Mucosa of rectum (tissue), 2 donors: ENCODE measurements around the gene PRPF4.
"Not testable (repeated sequence)": the region's sequence is repeated elsewhere in the genome, so short reads cannot be mapped to it uniquely, and the experiment has no call there.

Experiments used
- H3K27ac ChIP-seq, 2 donors: one replicate each; pipeline ENCODE4 v1.7.0; 2013; ENCODE audit warnings: inconsistent platforms in 2 of 2, low read depth in 2 of 2, low read length in 2 of 2
- H3K27me3 ChIP-seq, 2 donors: one replicate each; pipeline ENCODE4 v1.7.0; 2013; ENCODE audit warnings: low read length in 2 of 2; ENCODE audit not compliant: control insufficient read depth in 2 of 2, insufficient read depth in 2 of 2
- H3K36me3 ChIP-seq, 2 donors: one replicate each; pipeline ENCODE4 v1.7.0; 2013; ENCODE audit warnings: low read length in 2 of 2; ENCODE audit not compliant: control insufficient read depth in 2 of 2, insufficient read depth in 2 of 2
- H3K4me1 ChIP-seq, 2 donors: one replicate each; pipeline ENCODE4 v1.7.0; 2013; ENCODE audit warnings: low read length in 2 of 2, mild to moderate bottlenecking in 1 of 2; ENCODE audit not compliant: control insufficient read depth in 2 of 2, insufficient read depth in 2 of 2
- H3K4me3 ChIP-seq, 2 donors: one replicate each; pipeline ENCODE4 v1.7.0; 2013; ENCODE audit warnings: low read length in 2 of 2
- H3K9ac ChIP-seq, 2 donors: one replicate each; pipeline ENCODE4 v1.7.0; 2013; ENCODE audit warnings: low read length in 2 of 2, low read depth in 1 of 2, mild to moderate bottlenecking in 1 of 2
- H3K9me3 ChIP-seq, 2 donors: one replicate each; pipeline ENCODE4 v1.7.0; 2013; ENCODE audit warnings: low read length in 2 of 2; ENCODE audit not compliant: control insufficient read depth in 2 of 2
- donor health status: healthy.
- donor health status: Normal muscosa, but diverticular disease.

The PRPF4 gene

GRCh38 chr9:113245894-113246293, 29.6 kb upstream of the PRPF4 start:
- Histone ChIP-seq H3K4me3 (no peak overlapping the region), H3K9ac (no peak overlapping the region), H3K36me3 (no peaks in the 10 kb centered on the region), H3K27ac (no peak overlapping the region), H3K27me3 (no peaks in the 10 kb centered on the region), H3K9me3 (no peaks in the 10 kb centered on the region), H3K4me1 (no peaks in the 10 kb centered on the region)

DNA sequence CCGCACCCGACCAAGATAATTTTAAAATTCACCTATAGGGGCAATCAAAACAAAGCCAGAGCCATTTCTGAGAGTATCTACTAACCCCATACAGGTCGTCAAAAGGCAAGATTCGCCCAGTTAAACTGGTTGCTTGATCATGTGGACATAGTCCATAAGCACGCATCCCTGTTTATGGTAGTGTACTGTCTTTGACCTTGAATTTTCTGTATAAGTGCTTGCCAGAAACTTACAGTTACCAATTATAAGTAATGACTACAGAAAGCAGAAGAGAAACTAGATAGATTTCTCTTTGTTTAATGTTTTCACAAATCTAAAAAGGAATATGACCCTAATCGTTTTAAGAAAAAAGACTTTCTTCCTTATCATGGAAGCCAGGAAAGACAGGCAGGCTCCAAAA, 28.5 kb upstream of the PRPF4 start:
- H3K4me3 ChIP-seq: no peak overlapping the region
- no peak overlapping the region for H3K27ac ChIP-seq
- H3K9ac ChIP-seq: no peak overlapping the region
- H3K4me1 ChIP-seq: no peaks in the 10 kb centered on the region
- H3K27me3 ChIP-seq: no peaks in the 10 kb centered on the region
- no peaks in the 10 kb centered on the region for H3K9me3 ChIP-seq
- no peaks in the 10 kb centered on the region for H3K36me3 ChIP-seq

- no peak overlapping the region for H3K27ac ChIP-seq
- H3K9me3 ChIP-seq: no peaks in the 10 kb centered on the region
- no peaks in the 10 kb centered on the region for H3K4me1 ChIP-seq
- H3K27me3 ChIP-seq: no peaks in the 10 kb centered on the region
- H3K36me3 ChIP-seq: no peaks in the 10 kb centered on the region
- no peak overlapping the region for H3K9ac ChIP-seq
- H3K4me3 ChIP-seq: no peak overlapping the region
Observed at GRCh38 chr9:113247640-113248039, 27.8 kb upstream of the PRPF4 start.

- not testable (repeated sequence) for H3K27me3 ChIP-seq, H3K4me1 ChIP-seq, H3K9me3 ChIP-seq, H3K4me3 ChIP-seq, H3K36me3 ChIP-seq, H3K9ac ChIP-seq, H3K27ac ChIP-seq
Observed at GRCh38 chr9:113249661-113250060, 25.8 kb upstream of the PRPF4 start.

- H3K27ac ChIP-seq: no peak overlapping the region
- H3K9ac ChIP-seq: no peak overlapping the region
- no peaks in the 10 kb centered on the region for H3K36me3 ChIP-seq
- H3K27me3 ChIP-seq: no peaks in the 10 kb centered on the region
- H3K4me1 ChIP-seq: no peaks in the 10 kb centered on the region
- no peak overlapping the region for H3K4me3 ChIP-seq
- no peaks in the 10 kb centered on the region for H3K9me3 ChIP-seq
Observed at GRCh38 chr9:113250807-113251206, 24.7 kb upstream of the PRPF4 start.

DNA sequence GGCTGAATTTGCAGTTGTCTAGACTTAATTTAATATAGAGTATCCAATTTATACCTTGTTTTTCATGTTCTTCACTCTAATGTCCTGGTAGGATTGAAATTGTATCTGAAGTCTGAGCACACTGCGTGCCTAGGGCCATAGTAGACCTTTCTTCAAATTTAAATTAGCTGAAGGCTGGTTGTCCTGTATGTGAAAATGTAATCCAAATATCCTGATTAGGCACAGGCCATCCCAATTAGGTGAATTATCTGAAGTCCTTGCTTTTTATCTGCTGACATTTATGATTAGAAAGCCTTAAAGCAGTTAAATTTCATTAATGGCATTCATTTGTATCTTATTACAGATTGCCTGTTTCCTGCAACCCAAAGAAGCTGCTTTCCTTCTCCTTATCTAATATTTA, 20.5 kb upstream of the PRPF4 start:
- no peaks in the 10 kb centered on the region for H3K27me3 ChIP-seq
- H3K4me3 ChIP-seq: no peak overlapping the region
- H3K9ac ChIP-seq: no peak overlapping the region
- peaks cover 0 to 2% of the 10 kb centered on the region in 2 donors for H3K4me1 ChIP-seq
- peaks cover 10 to 13% of the 10 kb centered on the region in 2 donors for H3K36me3 ChIP-seq
- H3K27ac ChIP-seq: no peak overlapping the region
- H3K9me3 ChIP-seq: no peaks in the 10 kb centered on the region

DNA sequence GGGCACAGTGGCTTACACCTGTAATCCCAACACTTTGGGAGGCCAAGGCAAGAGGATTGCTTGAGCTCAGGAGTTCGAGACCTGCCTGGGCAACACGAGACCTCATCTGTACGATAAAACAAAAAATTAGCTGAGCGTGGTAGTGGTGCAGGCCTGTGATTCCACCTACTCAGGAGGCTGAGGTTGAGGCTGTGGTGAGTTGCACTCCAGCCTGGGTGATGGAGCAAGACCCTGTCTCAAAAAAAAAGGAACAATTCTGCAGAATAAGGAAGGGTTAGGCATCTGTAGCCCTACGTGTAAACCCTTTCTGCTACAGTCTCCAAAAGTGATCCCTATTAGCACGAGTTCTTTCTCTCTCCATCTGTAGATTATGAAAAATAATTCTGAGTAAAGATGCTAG, 20.0 kb upstream of the PRPF4 start:
- H3K27me3 ChIP-seq: no peaks in the 10 kb centered on the region
- H3K9me3 ChIP-seq: no peaks in the 10 kb centered on the region
- peaks cover 13 to 14% of the 10 kb centered on the region in 2 donors for H3K36me3 ChIP-seq
- no peak overlapping the region for H3K9ac ChIP-seq
- peaks cover 0 to 2% of the 10 kb centered on the region in 2 donors for H3K4me1 ChIP-seq
- H3K27ac ChIP-seq: no peak overlapping the region
- H3K4me3 ChIP-seq: no peak overlapping the region

- H3K9me3 ChIP-seq: no peaks in the 10 kb centered on the region
- H3K27ac ChIP-seq: no peak overlapping the region
- no peak overlapping the region for H3K9ac ChIP-seq
- H3K4me3 ChIP-seq: no peak overlapping the region
- H3K36me3 ChIP-seq: peaks cover 17 to 24% of the 10 kb centered on the region in 2 donors
- peaks cover 0 to 6% of the 10 kb centered on the region in 2 donors for H3K4me1 ChIP-seq
- no peaks in the 10 kb centered on the region for H3K27me3 ChIP-seq
Observed at GRCh38 chr9:113257863-113258262, 17.6 kb upstream of the PRPF4 start.

DNA sequence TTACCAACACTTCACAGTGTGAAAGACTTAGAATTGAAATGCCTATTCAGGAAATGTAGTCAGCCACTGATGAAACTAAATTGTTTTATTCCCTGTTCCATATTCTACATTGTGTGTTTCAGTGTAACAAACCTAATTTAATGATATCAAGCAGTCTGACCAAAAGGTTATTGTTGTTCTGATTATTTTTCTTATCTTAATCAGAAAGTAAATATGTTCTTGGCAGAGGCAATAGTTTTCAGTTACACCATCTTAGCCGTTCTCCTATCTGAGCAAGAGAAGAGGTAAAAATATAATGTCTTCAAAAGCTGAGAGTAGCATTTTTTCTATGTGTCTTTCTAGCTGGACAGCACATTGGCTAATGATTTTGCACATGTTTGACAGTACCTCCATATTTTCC, 17.2 kb upstream of the PRPF4 start:
- Histone ChIP-seq H3K9me3 (no peaks in the 10 kb centered on the region), H3K4me3 (no peak overlapping the region), H3K36me3 (peaks cover 17 to 24% of the 10 kb centered on the region in 2 donors), H3K27me3 (no peaks in the 10 kb centered on the region), H3K9ac (no peak overlapping the region), H3K27ac (no peak overlapping the region), H3K4me1 (peaks cover 0 to 6% of the 10 kb centered on the region in 2 donors)

- Histone ChIP-seq H3K27me3 (no peaks in the 10 kb centered on the region), H3K4me3 (no peak overlapping the region), H3K9ac (no peak overlapping the region), H3K27ac (no peak overlapping the region), H3K9me3 (no peaks in the 10 kb centered on the region), H3K4me1 (peaks cover 0 to 6% of the 10 kb centered on the region in 2 donors), H3K36me3 (peaks cover 12 to 26% of the 10 kb centered on the region in 2 donors)
Observed at GRCh38 chr9:113261917-113262671, 13.4 kb upstream of the PRPF4 start.
